Measurements from ENCODE around the gene DOCK7.
"Not testable (repeated sequence)": the region's sequence is repeated elsewhere in the genome, so short reads cannot be mapped to it uniquely, and the experiment has no call there.

Gene DOCK7, protein sequence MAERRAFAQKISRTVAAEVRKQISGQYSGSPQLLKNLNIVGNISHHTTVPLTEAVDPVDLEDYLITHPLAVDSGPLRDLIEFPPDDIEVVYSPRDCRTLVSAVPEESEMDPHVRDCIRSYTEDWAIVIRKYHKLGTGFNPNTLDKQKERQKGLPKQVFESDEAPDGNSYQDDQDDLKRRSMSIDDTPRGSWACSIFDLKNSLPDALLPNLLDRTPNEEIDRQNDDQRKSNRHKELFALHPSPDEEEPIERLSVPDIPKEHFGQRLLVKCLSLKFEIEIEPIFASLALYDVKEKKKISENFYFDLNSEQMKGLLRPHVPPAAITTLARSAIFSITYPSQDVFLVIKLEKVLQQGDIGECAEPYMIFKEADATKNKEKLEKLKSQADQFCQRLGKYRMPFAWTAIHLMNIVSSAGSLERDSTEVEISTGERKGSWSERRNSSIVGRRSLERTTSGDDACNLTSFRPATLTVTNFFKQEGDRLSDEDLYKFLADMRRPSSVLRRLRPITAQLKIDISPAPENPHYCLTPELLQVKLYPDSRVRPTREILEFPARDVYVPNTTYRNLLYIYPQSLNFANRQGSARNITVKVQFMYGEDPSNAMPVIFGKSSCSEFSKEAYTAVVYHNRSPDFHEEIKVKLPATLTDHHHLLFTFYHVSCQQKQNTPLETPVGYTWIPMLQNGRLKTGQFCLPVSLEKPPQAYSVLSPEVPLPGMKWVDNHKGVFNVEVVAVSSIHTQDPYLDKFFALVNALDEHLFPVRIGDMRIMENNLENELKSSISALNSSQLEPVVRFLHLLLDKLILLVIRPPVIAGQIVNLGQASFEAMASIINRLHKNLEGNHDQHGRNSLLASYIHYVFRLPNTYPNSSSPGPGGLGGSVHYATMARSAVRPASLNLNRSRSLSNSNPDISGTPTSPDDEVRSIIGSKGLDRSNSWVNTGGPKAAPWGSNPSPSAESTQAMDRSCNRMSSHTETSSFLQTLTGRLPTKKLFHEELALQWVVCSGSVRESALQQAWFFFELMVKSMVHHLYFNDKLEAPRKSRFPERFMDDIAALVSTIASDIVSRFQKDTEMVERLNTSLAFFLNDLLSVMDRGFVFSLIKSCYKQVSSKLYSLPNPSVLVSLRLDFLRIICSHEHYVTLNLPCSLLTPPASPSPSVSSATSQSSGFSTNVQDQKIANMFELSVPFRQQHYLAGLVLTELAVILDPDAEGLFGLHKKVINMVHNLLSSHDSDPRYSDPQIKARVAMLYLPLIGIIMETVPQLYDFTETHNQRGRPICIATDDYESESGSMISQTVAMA (N-terminal part only)

DNA sequence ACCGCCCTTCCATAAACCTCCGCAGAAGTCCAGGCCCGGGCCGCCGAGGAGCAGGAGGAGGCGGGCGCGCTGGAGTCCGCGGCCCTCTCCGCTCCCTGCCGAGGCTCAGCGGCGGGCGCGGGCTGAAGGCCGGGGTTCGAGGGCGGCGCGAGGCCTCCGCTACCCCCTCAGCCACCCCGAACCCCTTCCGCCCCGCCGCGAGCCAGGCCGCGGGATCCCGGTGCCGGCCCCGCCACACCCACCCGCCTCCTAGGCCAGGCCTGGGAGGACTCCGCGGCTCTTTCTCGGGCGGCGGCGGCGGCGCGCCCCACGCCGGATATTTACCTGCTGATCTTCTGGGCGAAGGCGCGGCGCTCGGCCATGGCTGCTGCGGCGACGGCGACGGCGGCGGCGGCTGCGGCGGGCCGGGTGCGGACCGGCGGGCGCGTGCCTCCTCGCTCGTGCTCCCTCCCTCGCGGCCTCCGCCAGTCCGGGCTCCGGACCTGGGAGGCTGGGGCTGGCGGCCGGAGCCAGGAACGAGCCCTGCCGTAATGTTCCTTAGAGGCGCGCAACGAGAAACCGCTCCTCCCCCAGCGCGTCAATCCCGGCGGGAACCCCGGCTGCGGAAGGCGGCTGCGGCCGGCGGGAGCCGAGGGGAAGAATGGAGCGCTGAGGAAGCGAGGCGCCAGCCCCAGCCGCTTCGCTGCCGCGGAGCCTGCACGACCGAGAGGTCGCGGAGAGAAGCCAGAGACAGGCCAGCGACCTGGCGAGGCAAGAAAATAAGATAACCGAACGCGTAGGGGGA lies at the start of gene DOCK7:
Gene DOCK7, minus strand, starts transcription at position 484 of the 784 bp plus-strand sequence. Its CDS starts 122 bp downstream, at position 362.
- no peak for DNase-seq (ENCODE audit: low read depth, low spot score)

- DNase-seq (ENCODE audit: low read depth, low spot score): no peak
These were observed 47.4 kb upstream of the DOCK7 start for GRCh38 chr1:62735491-62736171.

- DNase-seq (ENCODE audit: low read depth, low spot score): no peak
These were observed 44.1 kb upstream of the DOCK7 start for GRCh38 chr1:62732331-62732730.

- DNase-seq (ENCODE audit: low read depth, low spot score): no peak
These were observed 40.8 kb upstream of the DOCK7 start for GRCh38 chr1:62728963-62729362.

- no peak for DNase-seq (ENCODE audit: low read depth, low spot score)
These were observed 39.6 kb upstream of the DOCK7 start for GRCh38 chr1:62727656-62728407.

DNA sequence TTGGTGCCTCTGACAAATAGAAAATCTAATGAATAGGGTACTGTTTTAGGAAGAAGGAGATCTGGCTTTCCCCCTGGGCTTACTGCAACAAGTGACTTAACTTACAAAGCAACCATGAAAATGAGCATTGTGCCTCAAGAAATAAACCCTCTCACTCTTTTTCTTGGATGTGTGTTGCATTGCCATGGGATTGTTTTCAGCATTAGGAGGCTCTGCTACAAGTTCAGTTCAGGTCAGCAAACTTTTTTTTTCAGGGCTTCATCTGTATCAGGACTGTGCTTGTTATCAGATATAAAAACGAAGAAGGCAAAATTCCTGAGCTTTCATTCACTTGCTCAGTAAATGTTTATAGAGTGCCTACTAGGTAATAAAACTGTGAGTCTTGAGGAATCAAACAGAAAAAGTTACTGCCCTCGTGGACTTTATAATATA lies 37.8 kb upstream of the DOCK7 start:
- DNase-seq (ENCODE audit: low read depth, low spot score): no peak

DNA sequence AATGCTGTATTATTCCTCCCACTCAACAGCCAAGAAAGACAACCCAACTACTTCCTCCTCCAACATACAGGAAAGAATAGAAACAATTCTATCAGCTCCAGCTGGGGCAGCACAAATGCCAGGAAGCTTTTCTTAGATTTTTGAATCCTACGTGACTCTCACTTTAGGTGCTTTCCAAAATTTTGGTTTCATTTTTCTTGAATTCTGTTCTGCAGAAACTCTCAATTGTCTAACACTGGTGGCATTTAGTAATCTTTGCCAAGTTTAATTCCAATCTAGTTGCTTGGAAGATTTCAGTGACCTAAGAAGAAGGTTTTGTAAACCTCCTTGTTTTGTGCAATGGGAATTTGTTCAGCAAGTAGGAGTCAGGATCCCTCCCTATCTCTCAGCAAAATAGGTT lies 37.1 kb upstream of the DOCK7 start:
- no peak for DNase-seq (ENCODE audit: low read depth, low spot score)

GRCh38 chr1:62724430-62724829 lies 36.2 kb upstream of the DOCK7 start:
- DNase-seq (ENCODE audit: low read depth, low spot score): no peak

GRCh38 chr1:62723883-62724282 lies 35.7 kb upstream of the DOCK7 start:
- no peak for DNase-seq (ENCODE audit: low read depth, low spot score)

GRCh38 chr1:62722796-62723195 lies 34.6 kb upstream of the DOCK7 start:
- no peak for DNase-seq (ENCODE audit: low read depth, low spot score)

- no peak for DNase-seq (ENCODE audit: low read depth, low spot score)
These were observed 32.9 kb upstream of the DOCK7 start for GRCh38 chr1:62720946-62721554.

DNA sequence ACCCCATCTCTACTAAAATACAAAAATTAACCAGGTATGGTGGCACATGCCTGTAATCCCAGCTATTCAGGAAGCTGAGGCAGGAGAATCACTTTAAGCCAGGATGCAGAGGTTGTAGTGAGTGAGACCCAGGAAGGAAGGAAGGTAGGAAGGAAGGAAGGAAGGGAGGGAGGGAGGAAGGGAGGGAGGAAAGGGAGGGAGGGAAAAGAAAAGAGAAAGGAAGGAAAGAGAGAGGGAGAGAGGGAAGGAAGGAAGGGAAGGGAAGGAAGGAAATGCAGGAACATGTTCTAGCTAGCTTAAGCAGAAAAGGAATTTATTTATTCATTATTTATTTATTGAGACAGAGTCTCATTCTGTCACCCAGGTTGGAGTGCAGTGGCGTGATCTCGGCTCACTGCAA lies 30.2 kb upstream of the DOCK7 start:
- DNase-seq (ENCODE audit: low read depth, low spot score): not testable (repeated sequence)

GRCh38 chr1:62717483-62717882 lies 29.3 kb upstream of the DOCK7 start:
- no peak for DNase-seq (ENCODE audit: low read depth, low spot score)

- DNase-seq (ENCODE audit: low read depth, low spot score): no peak
These were observed 28.2 kb upstream of the DOCK7 start for GRCh38 chr1:62716397-62716796.

- DNase-seq (ENCODE audit: low read depth, low spot score): no peak
These were observed 24.4 kb upstream of the DOCK7 start for GRCh38 chr1:62712336-62713243.

- DNase-seq (ENCODE audit: low read depth, low spot score): no peak
These were observed 19.5 kb upstream of the DOCK7 start for GRCh38 chr1:62707744-62708120.

DNA sequence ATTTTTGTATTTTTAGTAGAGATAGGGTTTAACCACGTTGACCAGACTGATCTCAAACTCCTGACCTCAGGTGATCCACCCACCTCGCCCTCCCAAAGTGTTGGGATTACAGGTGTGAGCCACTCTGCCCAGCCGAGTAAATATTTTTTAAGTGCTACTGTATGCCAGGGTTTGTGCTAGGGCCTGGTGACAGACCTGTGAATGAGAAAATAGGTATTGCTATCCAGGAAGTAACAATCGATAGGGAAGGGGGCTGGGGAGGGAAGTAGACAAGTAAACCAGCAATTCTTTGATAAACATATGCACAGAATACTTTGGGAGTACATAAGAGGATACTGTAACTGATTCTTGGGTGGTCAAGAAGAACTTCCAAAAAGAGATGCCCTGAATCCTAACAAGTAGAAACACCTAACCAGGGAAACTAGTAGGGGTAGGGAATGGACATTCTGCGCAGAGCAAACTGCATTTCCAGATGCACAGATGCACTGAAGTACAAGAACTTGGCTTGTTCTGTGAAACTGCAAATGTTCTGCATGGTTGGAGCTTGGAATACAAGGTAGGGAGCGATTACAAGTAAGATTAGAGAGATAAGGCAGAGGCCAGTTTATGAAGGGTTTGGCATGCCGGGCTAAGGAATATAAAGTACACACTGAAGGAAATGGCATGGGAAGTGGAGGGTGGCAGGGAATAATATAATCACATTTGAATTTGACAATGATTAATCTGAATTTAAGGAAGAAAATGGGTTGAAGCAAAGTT lies 19.0 kb upstream of the DOCK7 start:
- DNase-seq (ENCODE audit: low read depth, low spot score): no peak

Data from activated naive CD8-positive, alpha-beta T cell treated with anti-CD3 and anti-CD28 coated beads, Interleukin-2, amount 50 U/mL, for 16 hours (primary cell).